Transverse colon (tissue), 4 donors: Measurements from ENCODE around the gene PDCD11. TPM values are rescaled to one million over a fixed set of nuclear protein-coding genes. Genes with fewer than 3 reads are reported as not detected.
A peak's percentile ranks its signal among the peaks of the same experiment; 100 is the strongest.

Experiments
- DNase-seq: peaks from one replicate; pipeline ENCODE4 v3.0.0-alpha.2; 2019
- H3K27ac ChIP-seq, 4 donors: fragments of 200-600 bp; sonication (generic); 2 replicates each; pipeline ENCODE4 v1.5.1; 2016 to 2018; ENCODE audit warnings: inconsistent platforms in 4 of 4
- H3K27me3 ChIP-seq: fragments of 200-600 bp; sonication (generic); 2 replicates; pipeline ENCODE4 v1.5.1; 2017; ENCODE audit warnings: inconsistent platforms
- H3K36me3 ChIP-seq, 4 donors: fragments of 200-600 bp; sonication (generic); 2 replicates each; pipeline ENCODE4 v1.5.1; 2017 to 2019; ENCODE audit warnings: inconsistent platforms in 4 of 4
- H3K4me1 ChIP-seq, 4 donors: fragments of 200-600 bp; sonication (generic); 2 replicates each; pipeline ENCODE4 v1.5.1; 2017 to 2020; ENCODE audit warnings: inconsistent platforms in 4 of 4
- H3K4me3 ChIP-seq, 4 donors: fragments of 200-600 bp; sonication (generic); 1 replicate in 1 of 4; 2 replicates in 3 of 4; pipeline versions ENCODE4 v1.5.1 to v1.6.1; 2017 to 2019; ENCODE audit warnings: inconsistent platforms in 4 of 4
- H3K9me3 ChIP-seq, 2 donors: fragments of 200-600 bp; sonication (generic); 2 replicates each; pipeline ENCODE4 v1.5.1; 2017 to 2019; ENCODE audit warnings: inconsistent platforms in 2 of 2
- CTCF ChIP-seq, 5 experiments: fragments of 200-600 bp in 3 of 5; fragments of 450-650 bp in 2 of 5; sonication (generic) in 3 of 5; IDR thresholded peaks; 1 replicate in 2 of 5; 2 replicates in 3 of 5; pipeline ENCODE4 v1.5.1; 2016 to 2017; ENCODE audit warnings: antibody characterized with exemption in 5 of 5, inconsistent platforms in 3 of 5, mild to moderate bottlenecking in 2 of 5, moderate library complexity in 1 of 5
- EP300 ChIP-seq: sonication (generic); formaldehyde crosslinking; IDR thresholded peaks from one replicate; pipeline ENCODE4 v1.6.1; 2017; ENCODE audit warnings: antibody characterized with exemption, low read depth
- POLR2A ChIP-seq: fragments of 450-650 bp; IDR thresholded peaks from one replicate; pipeline ENCODE4 v1.6.1; 2016; ENCODE audit warnings: antibody characterized with exemption, mild to moderate bottlenecking, moderate library complexity
- POLR2AphosphoS5 ChIP-seq, 3 donors: sonication (generic); formaldehyde crosslinking; IDR thresholded peaks; one replicate each; pipeline ENCODE4 v1.6.1; 2016; ENCODE audit warnings: antibody characterized with exemption in 3 of 3
- WGBS, 2 donors: methylation state at CpG; one replicate each; pipeline ENCODE4 v1.1.5; 2018; ENCODE audit warnings: low coverage in 1 of 2; 5-methylcytosine and 5-hydroxymethylcytosine counted together
- in situ Hi-C, 4 donors: fragments of 200-750 bp; cut with MboI; loops; one replicate each; pipeline versions ENCODE4 v1.15.0 to v1.15.1; 2017; ENCODE audit warnings: low sequenced_read_pairs in 3 of 4, low pct_ligation_motif_present in 1 of 4, low pct_unique_long_range_greater_than_20kb in 1 of 4
- intact Hi-C: fragments of 100-400 bp; cut with DNase I; formaldehyde crosslinking; loops from one replicate; pipeline ENCODE4 v1.15.1; 2023; ENCODE audit warnings: low total_unique reads
- total RNA-seq, 4 donors: library from RNA; depleted of rRNA; stranded (reverse); fragments of >200 nt; gene quantifications; one replicate each; pipeline ENCODE4 v1.1.0, GENCODE V29; 2016

PDCD11 gene
- total RNA-seq, 4 donors from 2014 or later: 10.1 to 20.0 (median 13.3) TPM

GRCh38 chr10:103444478-103444877 lies 48.1 kb downstream of the PDCD11 start:
- Histone ChIP-seq H3K4me1 (peaks cover 4 to 33% (median 7%) of the 10 kb centered on the region in 4 donors), H3K27me3 (no peaks in the 10 kb centered on the region), H3K4me3 (no peak overlapping the region), H3K27ac (no peak overlapping the region), H3K9me3 (no peaks in the 10 kb centered on the region), H3K36me3 (peaks cover 0 to 44% (median 6%) of the 10 kb centered on the region in 4 donors)
- 63% methylated on average over 9 of the region's 10 CpGs; no CpG with 5 or more reads in 1 of the 2 donors for WGBS, 2 donors
- TF ChIP-seq POLR2AphosphoS5 (IDR thresholded peaks at IDR 0.05) (no peak), EP300 (no peak), CTCF (IDR thresholded peaks at IDR 0.05) (no peak), POLR2A (no peak)
- in situ Hi-C loops: no loop called here
- intact Hi-C loops: no loop called here
- DNase-seq: no peak

- no peak for DNase-seq
- TF ChIP-seq POLR2AphosphoS5 (IDR thresholded peaks at IDR 0.05) (no peak), POLR2A (no peak), CTCF (IDR thresholded peaks at IDR 0.05) (no peak), EP300 (no peak)
- Histone ChIP-seq H3K36me3 (peaks cover 0 to 40% (median 2%) of the 10 kb centered on the region in 4 donors), H3K27me3 (no peaks in the 10 kb centered on the region), H3K27ac (peak overlapping the region; percentile 60 to 85 (median 72)), H3K4me3 (no peak overlapping the region), H3K9me3 (no peaks in the 10 kb centered on the region), H3K4me1 (peaks cover 7 to 42% (median 9%) of the 10 kb centered on the region in 4 donors)
- in situ Hi-C loops (no loop called here), intact Hi-C loops (no loop called here)
- 87 to 90% methylated on average over 2 to 9 of the region's 9 CpGs for whole genome bisulfite sequencing, 2 donors
Observed at GRCh38 chr10:103445366-103445765, 48.9 kb downstream of the PDCD11 start.

GRCh38 chr10:103445767-103446567 lies 49.5 kb downstream of the PDCD11 start:
- H3K27ac ChIP-seq: peak overlapping the region; percentile 60 to 86 (median 78)
- no peaks in the 10 kb centered on the region for H3K27me3 ChIP-seq
- peak; percentile 31 for DNase-seq
- no peak overlapping the region for H3K4me3 ChIP-seq
- peak in 1 of 3 donors; percentile 54 for TF ChIP-seq POLR2AphosphoS5 (IDR thresholded peaks at IDR 0.05)
- TF ChIP-seq CTCF (IDR thresholded peaks at IDR 0.05): no peak
- H3K4me1 ChIP-seq: peaks cover 8 to 44% (median 12%) of the 10 kb centered on the region in 4 donors
- no peaks in the 10 kb centered on the region for H3K9me3 ChIP-seq
- WGBS, 2 donors: 71 to 80% methylated on average over 2 to 12 of the region's 12 CpGs
- in situ Hi-C loops (no loop called here), intact Hi-C loops (no loop called here)
- H3K36me3 ChIP-seq: peaks cover 0 to 35% (median 0%) of the 10 kb centered on the region in 4 donors

- peaks cover 8 to 48% (median 12%) of the 10 kb centered on the region in 4 donors for H3K4me1 ChIP-seq
- H3K4me3 ChIP-seq: no peak overlapping the region
- intact Hi-C loops: no loop called here
- no peaks in the 10 kb centered on the region for H3K9me3 ChIP-seq
- no peak for DNase-seq
- peaks cover 5% of the 10 kb centered on the region for H3K27me3 ChIP-seq
- peaks cover 0 to 31% (median 0%) of the 10 kb centered on the region in 4 donors for H3K36me3 ChIP-seq
- no peak for TF ChIP-seq EP300
- TF ChIP-seq CTCF (IDR thresholded peaks at IDR 0.05): no peak
- TF ChIP-seq POLR2AphosphoS5 (IDR thresholded peaks at IDR 0.05): no peak
- TF ChIP-seq POLR2A: no peak
- peak overlapping the region in 3 of 4 donors; percentile 71 to 86 (median 85) for H3K27ac ChIP-seq
- in situ Hi-C loops: no loop called here
- WGBS, 2 donors: 96% methylated on average over 23 of the region's 23 CpGs; no CpG with 5 or more reads in 1 of the 2 donors
Observed at GRCh38 chr10:103447187-103447586, 50.8 kb downstream of the PDCD11 start.
